GM12878 (cell line): ENCODE data around the gene RANGAP1. TPM values are rescaled to one million over a fixed set of nuclear protein-coding genes. Genes with fewer than 3 reads are reported as not detected.

Experiments used
- ATAC-seq: fragments of 200-7000 bp; cut with Tn5 transposase; 3 replicates; pipeline ENCODE4 v1.9.1; 2020; ENCODE audit warnings: mild to moderate bottlenecking, moderate library complexity
- BruUV-seq: library from RNA; stranded (reverse); fragments of 400-500 nt; replicated peaks from 2 replicates; lab custom pipeline; 2021; lab: Mats Ljungman, UMichigan
- CTCF ChIA-PET: fragments of 300-600 bp; sonication (Branson Sonifier 250); formaldehyde crosslinking; extraction: SDS; loops from one replicate; lab custom pipeline; 2021; ENCODE audit warnings: inconsistent platforms; lab: Yijun Ruan, JAX
- POLR2A ChIA-PET: fragments of 350-600 bp; formaldehyde crosslinking; extraction: SDS; loops from one replicate; lab custom pipeline; 2021; ENCODE audit warnings: inconsistent platforms; lab: Charles Lee
- RAD21 ChIA-PET: fragments of 300-600 bp; sonication (Branson Sonifier 250); formaldehyde crosslinking; loops from one replicate; lab custom pipeline; 2023; ENCODE audit warnings: antibody characterized with exemption; ENCODE audit not compliant: unreplicated experiment; lab: Charles Lee
- SMC1A ChIA-PET: fragments of 300-600 bp; sonication (Branson Sonifier 250); formaldehyde crosslinking; loops from one replicate; lab custom pipeline; 2023; ENCODE audit not compliant: unreplicated experiment, uncharacterized antibody; lab: Charles Lee
- DNase-seq: peaks from one replicate; pipeline ENCODE4 v3.0.0-alpha.2; 2011; ENCODE audit warnings: low read depth, low spot score
- FAIRE-seq: peaks from 3 replicates; lab custom pipeline; 2011; peaks lifted over from hg19 to GRCh38; lab: Jason Lieb, UNC
- H2AFZ ChIP-seq: 2 replicates; pipeline ENCODE4 v1.6.0; 2011; ENCODE audit warnings: low read depth, low read length, control low read depth; ENCODE audit not compliant: control insufficient read depth
- H3K27ac ChIP-seq: 2 replicates; pipeline ENCODE4 v1.5.1; 2011; ENCODE audit warnings: control low read depth; ENCODE audit not compliant: control insufficient read depth, insufficient read depth
- H3K27me3 ChIP-seq, 2 experiments: replicated peaks in 1 of 2; 2 replicates each; pipeline versions ENCODE4 v1.6.0 to v1.6.1; 2011; ENCODE audit warnings: low read length in 1 of 2; ENCODE audit not compliant: control insufficient read depth in 2 of 2, insufficient read depth in 2 of 2
- H3K36me3 ChIP-seq, 2 experiments: 2 replicates each; pipeline ENCODE4 v1.5.1; 2011; ENCODE audit warnings: low read length in 1 of 2; ENCODE audit not compliant: control insufficient read depth in 2 of 2, insufficient read depth in 2 of 2
- H3K4me1 ChIP-seq: 2 replicates; pipeline ENCODE4 v1.6.1; 2011; ENCODE audit warnings: mild to moderate bottlenecking, low read length, moderate library complexity, mixed read lengths; ENCODE audit not compliant: control insufficient read depth, insufficient read depth
- H3K4me2 ChIP-seq: 2 replicates; pipeline ENCODE4 v1.6.0; 2011; ENCODE audit warnings: control low read depth; ENCODE audit not compliant: control insufficient read depth, insufficient read depth
- H3K4me3 ChIP-seq: fragments of 200-600 bp; sonication (generic); 2 replicates; pipeline ENCODE4 v1.5.1; 2016
- H3K79me2 ChIP-seq: 2 replicates; pipeline ENCODE4 v1.6.0; 2011; ENCODE audit warnings: low read length; ENCODE audit not compliant: control insufficient read depth, insufficient read depth
- H3K9ac ChIP-seq: 2 replicates; pipeline ENCODE4 v1.8.0; 2011; ENCODE audit warnings: low read length, control low read depth, mixed read lengths; ENCODE audit not compliant: control insufficient read depth, insufficient read depth
- H3K9me3 ChIP-seq: replicated peaks from 3 replicates; pipeline ENCODE4 v1.5.1; 2011; ENCODE audit warnings: mild to moderate bottlenecking, low read length; ENCODE audit not compliant: control insufficient read depth, insufficient read depth
- H4K20me1 ChIP-seq: 2 replicates; pipeline ENCODE4 v1.6.0; 2011; ENCODE audit not compliant: control insufficient read depth, insufficient read depth
- BRCA1 ChIP-seq: IDR thresholded peaks from 2 replicates; pipeline ENCODE4 v1.6.1; 2011; ENCODE audit warnings: low read depth, low read length, improper control_type of control experiment
- DPF2 ChIP-seq: fragments of 450-650 bp; IDR thresholded peaks from 2 replicates; pipeline ENCODE4 v1.6.1; 2017; ENCODE audit warnings: mild to moderate bottlenecking
- FOXM1 ChIP-seq: IDR thresholded peaks from 2 replicates; pipeline ENCODE4 v1.6.1; 2012; ENCODE audit warnings: low read depth, mild to moderate bottlenecking, inconsistent platforms, low read length, moderate library complexity
- HDGF ChIP-seq: fragments of 450-650 bp; IDR thresholded peaks from 2 replicates; pipeline ENCODE4 v1.6.1; 2016; ENCODE audit warnings: antibody characterized with exemption
- IKZF2 ChIP-seq, 2 experiments: fragments of 450-650 bp; IDR thresholded peaks; 2 replicates each; pipeline ENCODE4 v1.6.1; 2017; ENCODE audit warnings: mild to moderate bottlenecking in 2 of 2, moderate library complexity in 2 of 2
- NFXL1 ChIP-seq: fragments of 450-650 bp; IDR thresholded peaks from 2 replicates; pipeline ENCODE4 v1.6.1; 2017; ENCODE audit warnings: antibody characterized with exemption, mild to moderate bottlenecking, borderline replicate concordance
- NFYA ChIP-seq: IDR thresholded peaks from 2 replicates; pipeline ENCODE4 v1.6.1; 2011; ENCODE audit warnings: low read depth, mild to moderate bottlenecking, low read length, improper control_type of control experiment, borderline replicate concordance
- PAX8 ChIP-seq: fragments of 450-650 bp; IDR thresholded peaks from 2 replicates; pipeline ENCODE4 v1.6.1; 2017; ENCODE audit warnings: mild to moderate bottlenecking, moderate library complexity
- RAD21 ChIP-seq: IDR thresholded peaks from 2 replicates; pipeline ENCODE4 v1.6.1; 2011; ENCODE audit warnings: mild to moderate bottlenecking, low read depth, low read length, moderate library complexity; ENCODE audit not compliant: insufficient read depth
- SMARCA5 ChIP-seq: fragments of 450-650 bp; IDR thresholded peaks from 2 replicates; pipeline ENCODE4 v1.6.1; 2017; ENCODE audit warnings: mild to moderate bottlenecking
- SREBF2 ChIP-seq: IDR thresholded peaks from 2 replicates; pipeline ENCODE4 v1.6.1; 2012; ENCODE audit warnings: mild to moderate bottlenecking, low read length
- STAT3 ChIP-seq: IDR thresholded peaks from 2 replicates; pipeline ENCODE4 v1.6.1; 2011; ENCODE audit warnings: low read depth, low read length, improper control_type of control experiment
- TARDBP ChIP-seq: IDR thresholded peaks from 2 replicates; pipeline ENCODE4 v1.6.1; 2016; ENCODE audit warnings: borderline replicate concordance
- ZNF217 ChIP-seq: fragments of 450-650 bp; IDR thresholded peaks from 2 replicates; pipeline ENCODE4 v1.6.1; 2017; ENCODE audit warnings: antibody characterized with exemption, mild to moderate bottlenecking
- WGBS: methylation state at CpG from one replicate; pipeline ENCODE4 v1.1.6; 2016; ENCODE audit warnings: low lambda C conversion rate; ENCODE audit not compliant: insufficient replicate concordance, insufficient coverage; ENCODE audit errors: missing lambda C conversion rate; 5-methylcytosine and 5-hydroxymethylcytosine counted together
- in situ Hi-C: fragments of 300-500 bp; cut with MboI; formaldehyde crosslinking; loops from 9 replicates; pipeline ENCODE4 v1.14.3; 2018; ENCODE audit warnings: mixed read lengths
- intact Hi-C: fragments of 100-400 bp; cut with micrococcal nuclease; formaldehyde crosslinking; loops from one replicate; pipeline ENCODE4 v1.14.2; 2022; ENCODE audit not compliant: unreplicated experiment
- polyA plus RNA-seq, 11 experiments: library from polyadenylated mRNA; depleted of rRNA in 4 of 11; unstranded in 6 of 11; stranded (reverse) in 5 of 11; fragments of >200 nt; fragmentation: Nextera tagmentation in 4 of 11; fragmentation: Illumina TruSeq in 1 of 11; extraction: Ambion mirVana in 4 of 11; extraction: Trizol in 1 of 11; gene quantifications; 1 replicate in 1 of 11; 2 replicates in 10 of 11; pipeline versions ENCODE4 v1.2.1 to v1.2.3, GENCODE V29; 2011 to 2016; ENCODE audit warnings: inconsistent platforms in 2 of 11, missing spikeins in 2 of 11, low read depth in 1 of 11
- total RNA-seq, 4 experiments: library from RNA; depleted of rRNA in 3 of 4; stranded (reverse); fragments of >200 nt in 3 of 4; fragmentation: Illumina TruSeq in 1 of 4; extraction: Trizol in 1 of 4; gene quantifications; 2 replicates each; pipeline versions ENCODE4 v1.2.1 to v1.2.3, GENCODE V29; 2013 to 2021
- TF ChIP-seq, protein P1 (sequence below): fragments of 450-650 bp; formaldehyde crosslinking; IDR thresholded peaks from 2 replicates; pipeline ENCODE4 v1.5.0; 2022; ENCODE audit warnings: mild to moderate bottlenecking, missing genetic modification characterization
- TF ChIP-seq, protein P2 (sequence below): fragments of 450-650 bp; IDR thresholded peaks from 2 replicates; pipeline ENCODE4 v1.6.1; 2017; ENCODE audit warnings: mild to moderate bottlenecking, low read depth, inconsistent platforms; ENCODE audit not compliant: poor library complexity, severe bottlenecking

RANGAP1 gene
- total and polyA plus RNA-seq, 10 of the 15 experiments (the other 5 are each of a cell fraction or from before 2014, with no cell fraction given) = 2.5 to 109 (median 60.2) TPM

DNA sequence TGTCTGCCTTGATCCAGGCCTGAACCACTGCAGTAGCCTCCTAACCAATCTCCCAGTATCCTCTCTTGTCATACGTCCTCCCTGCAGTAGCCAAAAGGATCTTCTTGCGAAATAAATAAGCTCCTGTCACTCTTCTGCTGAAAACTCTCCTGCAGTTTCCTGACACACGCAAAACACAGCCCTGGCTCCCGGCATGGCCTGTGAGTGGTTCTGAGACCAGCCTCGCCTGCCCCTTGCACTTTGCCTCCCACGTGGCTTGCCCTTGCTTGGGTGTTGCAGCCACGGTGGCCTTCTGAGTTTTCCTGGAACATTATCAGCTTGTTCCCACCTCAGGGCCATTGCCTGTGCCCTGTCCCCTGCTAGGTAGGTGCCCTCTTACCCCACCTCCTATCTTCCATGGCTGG, 22.6 kb upstream of the RANGAP1 start:
- 98% methylated on average over 7 of the region's 7 CpGs for WGBS
- intact Hi-C loops (no loop called here), in situ Hi-C loops (no loop called here)
- no peaks in the 10 kb centered on the region for H3K27me3 ChIP-seq
- ChIA-PET POLR2A (no interaction called here), RAD21 (no interaction called here)
- H3K79me2 ChIP-seq = peaks cover 50% of the 10 kb centered on the region
- no peak overlapping the region for H2AFZ ChIP-seq
- no peak overlapping the region for H3K27ac ChIP-seq
- no TSS peak for BruUV-seq
- no peak for TF ChIP-seq SMARCA5
- no peak for TF ChIP-seq NFYA
- no peak for TF ChIP-seq DPF2
- TF ChIP-seq SREBF2 = no peak
- no peak for TF ChIP-seq BRCA1
- TF ChIP-seq TARDBP = no peak
- no peak for TF ChIP-seq NFXL1
- TF ChIP-seq RAD21 = no peak
- TF ChIP-seq STAT3 = no peak
- TF ChIP-seq FOXM1 = no peak
- TF ChIP-seq, all 136 proteins: peak for 0
- ChIA-PET CTCF (no interaction called here), SMC1A (no interaction called here)
- FAIRE-seq (no peak), ATAC-seq (no peak), DNase-seq (no peak)
- Histone ChIP-seq H3K4me2 (no peak overlapping the region), H3K36me3 (peaks cover 2 to 6% of the 10 kb centered on the region in 2 experiments), H3K4me3 (no peak overlapping the region), H3K4me1 (no peaks in the 10 kb centered on the region), H3K9me3 (no peaks in the 10 kb centered on the region), H4K20me1 (no peaks in the 10 kb centered on the region), H3K9ac (no peak overlapping the region)

DNA sequence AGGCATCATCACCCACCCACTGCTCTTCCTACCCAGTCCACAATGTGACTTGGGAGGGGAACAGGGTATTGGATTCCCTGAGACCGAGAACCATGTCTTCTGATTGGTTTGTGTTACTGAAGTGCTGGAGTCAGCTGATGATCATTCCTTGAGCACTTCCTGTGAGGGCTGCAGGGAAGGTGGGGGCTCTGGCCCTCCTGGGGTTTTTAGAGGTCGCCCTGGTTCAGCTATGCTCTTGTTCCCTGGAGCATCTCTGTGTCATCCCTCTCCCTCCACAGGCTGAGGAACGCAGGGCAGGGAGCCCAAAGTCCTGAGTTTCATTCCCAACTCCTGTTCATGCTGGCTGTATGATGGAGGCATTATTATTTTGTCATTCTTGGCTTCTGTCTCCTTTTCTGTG, 22.1 kb upstream of the RANGAP1 start:
- Histone ChIP-seq H3K4me3 (no peak overlapping the region), H3K4me1 (no peaks in the 10 kb centered on the region), H3K4me2 (no peak overlapping the region), H3K27ac (no peak overlapping the region), H3K9me3 (no peaks in the 10 kb centered on the region), H3K27me3 (no peaks in the 10 kb centered on the region), H3K9ac (no peak overlapping the region), H2AFZ (no peak overlapping the region), H3K36me3 (peaks cover 2 to 6% of the 10 kb centered on the region in 2 experiments), H4K20me1 (no peaks in the 10 kb centered on the region), H3K79me2 (peaks cover 53% of the 10 kb centered on the region)
- in situ Hi-C loops = no loop called here
- RAD21 ChIA-PET = no interaction called here
- CTCF ChIA-PET = no interaction called here
- BruUV-seq = no TSS peak
- WGBS = 72% methylated on average over 3 of the region's 3 CpGs
- POLR2A ChIA-PET = interaction anchor here (0.6 kb wide), 1 partner anchor 29 kb away, joined by 4 read pairs; no protein-coding TSS in a partner anchor
- SMC1A ChIA-PET = no interaction called here
- FAIRE-seq (no peak), DNase-seq (no peak), ATAC-seq (no peak)
- intact Hi-C loops = no loop called here
- TF ChIP-seq IKZF2 (IDR thresholded peaks at IDR 0.05) (no peak), ZNF217 (no peak), HDGF (no peak), PAX8 (no peak)
- TF ChIP-seq, protein P1, sequence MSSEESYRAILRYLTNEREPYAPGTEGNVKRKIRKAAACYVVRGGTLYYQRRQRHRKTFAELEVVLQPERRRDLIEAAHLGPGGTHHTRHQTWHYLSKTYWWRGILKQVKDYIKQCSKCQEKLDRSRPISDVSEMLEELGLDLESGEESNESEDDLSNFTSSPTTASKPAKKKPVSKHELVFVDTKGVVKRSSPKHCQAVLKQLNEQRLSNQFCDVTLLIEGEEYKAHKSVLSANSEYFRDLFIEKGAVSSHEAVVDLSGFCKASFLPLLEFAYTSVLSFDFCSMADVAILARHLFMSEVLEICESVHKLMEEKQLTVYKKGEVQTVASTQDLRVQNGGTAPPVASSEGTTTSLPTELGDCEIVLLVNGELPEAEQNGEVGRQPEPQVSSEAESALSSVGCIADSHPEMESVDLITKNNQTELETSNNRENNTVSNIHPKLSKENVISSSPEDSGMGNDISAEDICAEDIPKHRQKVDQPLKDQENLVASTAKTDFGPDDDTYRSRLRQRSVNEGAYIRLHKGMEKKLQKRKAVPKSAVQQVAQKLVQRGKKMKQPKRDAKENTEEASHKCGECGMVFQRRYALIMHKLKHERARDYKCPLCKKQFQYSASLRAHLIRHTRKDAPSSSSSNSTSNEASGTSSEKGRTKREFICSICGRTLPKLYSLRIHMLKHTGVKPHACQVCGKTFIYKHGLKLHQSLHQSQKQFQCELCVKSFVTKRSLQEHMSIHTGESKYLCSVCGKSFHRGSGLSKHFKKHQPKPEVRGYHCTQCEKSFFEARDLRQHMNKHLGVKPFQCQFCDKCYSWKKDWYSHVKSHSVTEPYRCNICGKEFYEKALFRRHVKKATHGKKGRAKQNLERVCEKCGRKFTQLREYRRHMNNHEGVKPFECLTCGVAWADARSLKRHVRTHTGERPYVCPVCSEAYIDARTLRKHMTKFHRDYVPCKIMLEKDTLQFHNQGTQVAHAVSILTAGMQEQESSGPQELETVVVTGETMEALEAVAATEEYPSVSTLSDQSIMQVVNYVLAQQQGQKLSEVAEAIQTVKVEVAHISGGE = no peak
- TF ChIP-seq, protein P2, sequence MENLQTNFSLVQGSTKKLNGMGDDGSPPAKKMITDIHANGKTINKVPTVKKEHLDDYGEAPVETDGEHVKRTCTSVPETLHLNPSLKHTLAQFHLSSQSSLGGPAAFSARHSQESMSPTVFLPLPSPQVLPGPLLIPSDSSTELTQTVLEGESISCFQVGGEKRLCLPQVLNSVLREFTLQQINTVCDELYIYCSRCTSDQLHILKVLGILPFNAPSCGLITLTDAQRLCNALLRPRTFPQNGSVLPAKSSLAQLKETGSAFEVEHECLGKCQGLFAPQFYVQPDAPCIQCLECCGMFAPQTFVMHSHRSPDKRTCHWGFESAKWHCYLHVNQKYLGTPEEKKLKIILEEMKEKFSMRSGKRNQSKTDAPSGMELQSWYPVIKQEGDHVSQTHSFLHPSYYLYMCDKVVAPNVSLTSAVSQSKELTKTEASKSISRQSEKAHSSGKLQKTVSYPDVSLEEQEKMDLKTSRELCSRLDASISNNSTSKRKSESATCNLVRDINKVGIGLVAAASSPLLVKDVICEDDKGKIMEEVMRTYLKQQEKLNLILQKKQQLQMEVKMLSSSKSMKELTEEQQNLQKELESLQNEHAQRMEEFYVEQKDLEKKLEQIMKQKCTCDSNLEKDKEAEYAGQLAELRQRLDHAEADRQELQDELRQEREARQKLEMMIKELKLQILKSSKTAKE = no peak
